Measurements from ENCODE around the gene ZCCHC24.
"Not testable (repeated sequence)": the region's sequence is repeated elsewhere in the genome, so short reads cannot be mapped to it uniquely, and the experiment has no call there.

ZCCHC24 gene

GRCh38 chr10:79472449-79472848 lies 27.0 kb upstream of the ZCCHC24 start:
- DNase-seq (ENCODE audit: low read depth): no peak

- DNase-seq (ENCODE audit: low read depth): no peak
Measured at GRCh38 chr10:79471776-79472175, 26.4 kb upstream of the ZCCHC24 start.

GRCh38 chr10:79470096-79470495 lies 24.7 kb upstream of the ZCCHC24 start:
- no peak for DNase-seq (ENCODE audit: low read depth)

GRCh38 chr10:79468841-79469585 lies 23.6 kb upstream of the ZCCHC24 start:
- DNase-seq (ENCODE audit: low read depth): no peak

GRCh38 chr10:79468015-79468560 lies 22.7 kb upstream of the ZCCHC24 start:
- no peak for DNase-seq (ENCODE audit: low read depth)

GRCh38 chr10:79465341-79465740 lies 19.9 kb upstream of the ZCCHC24 start:
- no peak for DNase-seq (ENCODE audit: low read depth)

GRCh38 chr10:79463578-79464496 lies 18.4 kb upstream of the ZCCHC24 start:
- no peak for DNase-seq (ENCODE audit: low read depth)

- DNase-seq (ENCODE audit: low read depth): no peak
Measured at GRCh38 chr10:79460687-79461086, 15.3 kb upstream of the ZCCHC24 start.

GRCh38 chr10:79459243-79459642 lies 13.8 kb upstream of the ZCCHC24 start:
- DNase-seq (ENCODE audit: low read depth): no peak

GRCh38 chr10:79458483-79458882 lies 13.1 kb upstream of the ZCCHC24 start:
- DNase-seq (ENCODE audit: low read depth): no peak

GRCh38 chr10:79457256-79457785 lies 11.9 kb upstream of the ZCCHC24 start:
- DNase-seq (ENCODE audit: low read depth): no peak

GRCh38 chr10:79454259-79454658 lies 8.8 kb upstream of the ZCCHC24 start:
- no peak for DNase-seq (ENCODE audit: low read depth)

- DNase-seq (ENCODE audit: low read depth): no peak
Measured at GRCh38 chr10:79453392-79453791, 8.0 kb upstream of the ZCCHC24 start.

- DNase-seq (ENCODE audit: low read depth): no peak
Measured at GRCh38 chr10:79452174-79452611, 6.8 kb upstream of the ZCCHC24 start.

- DNase-seq (ENCODE audit: low read depth): no peak
Measured at GRCh38 chr10:79451046-79451699, 5.7 kb upstream of the ZCCHC24 start.

- no peak for DNase-seq (ENCODE audit: low read depth)
Measured at GRCh38 chr10:79449181-79450146, 4.0 kb upstream of the ZCCHC24 start.

- no peak for DNase-seq (ENCODE audit: low read depth)
Measured at GRCh38 chr10:79448732-79449049, 3.3 kb upstream of the ZCCHC24 start.

GRCh38 chr10:79447911-79448731 lies 2.7 kb upstream of the ZCCHC24 start:
- no peak for DNase-seq (ENCODE audit: low read depth)

- DNase-seq (ENCODE audit: low read depth): not testable (repeated sequence)
Measured at GRCh38 chr10:79447249-79447648, 1.8 kb upstream of the ZCCHC24 start.

GRCh38 chr10:79446758-79447084 lies 1.3 kb upstream of the ZCCHC24 start:
- DNase-seq (ENCODE audit: low read depth): no peak

Data from activated T-helper 1 cell treated with Interleukin-2 at 50 U/mL for 16 hours (primary cell).